KBM-7 (cell line): ENCODE measurements around the gene SLC1A3.
"Not testable (repeated sequence)": the region's sequence is repeated elsewhere in the genome, so short reads cannot be mapped to it uniquely, and the experiment has no call there.

Experiments used
- DNase-seq: peaks from one replicate; pipeline ENCODE4 v3.0.0-alpha.2; 2015
- in situ Hi-C: fragments of 300-500 bp; cut with MboI; formaldehyde crosslinking; loops from 2 replicates; pipeline ENCODE4 v1.14.3; 2020; ENCODE audit warnings: low sequenced_read_pairs, low pct_unique_long_range_greater_than_20kb, mixed read lengths

SLC1A3 gene

DNA sequence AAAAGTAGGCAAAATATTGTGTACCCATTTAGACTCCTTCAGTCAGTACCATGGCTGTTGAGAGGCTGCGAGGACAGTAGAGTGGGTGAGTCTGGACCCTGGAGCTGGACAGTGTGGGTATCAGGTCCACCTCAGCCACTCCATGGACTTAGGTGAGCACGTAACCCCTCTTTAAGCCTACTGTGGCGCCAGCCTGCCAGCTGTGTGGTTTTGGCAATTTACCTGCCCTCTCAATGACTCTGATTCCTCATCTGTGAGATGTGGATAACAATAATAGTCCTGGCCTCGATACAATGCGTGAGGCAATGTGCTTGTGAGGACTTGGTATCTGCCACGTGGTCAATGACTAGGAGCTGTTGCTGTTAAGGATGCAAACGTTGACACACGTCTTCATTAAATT is 17.9 kb downstream of the SLC1A3 start:
- DNase-seq = no peak
- in situ Hi-C loops = no loop called here

DNA sequence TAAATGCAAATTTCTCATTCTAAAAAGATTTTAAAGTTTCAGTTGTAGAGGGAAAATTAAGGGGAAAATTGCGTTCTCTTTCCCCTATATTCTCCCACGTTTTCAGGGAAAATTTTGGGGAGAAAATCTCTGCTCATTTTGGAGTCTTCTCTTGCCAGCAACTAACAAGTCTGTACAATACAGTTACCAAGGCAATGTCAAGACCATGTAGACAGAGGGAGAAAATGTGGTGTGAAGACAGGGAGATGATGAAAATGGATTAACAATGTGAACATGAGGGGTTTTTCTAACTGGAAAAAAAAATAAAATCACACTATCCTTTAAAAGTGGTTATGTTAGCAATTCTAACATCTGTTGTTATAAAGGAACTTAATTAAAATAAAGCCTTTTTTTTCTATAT is 22.3 kb downstream of the SLC1A3 start:
- no peak for DNase-seq
- in situ Hi-C loops = no loop called here

GRCh38 chr5:36629729-36630128 is 23.3 kb downstream of the SLC1A3 start:
- in situ Hi-C loops = no loop called here

GRCh38 chr5:36630201-36631145 is 24.1 kb downstream of the SLC1A3 start:
- DNase-seq = no peak
- in situ Hi-C loops = no loop called here

More at GRCh38 chr5:36629729-36630128, 23.3 kb downstream of the SLC1A3 start:
- DNase-seq = no peak

- DNase-seq = no peak
- in situ Hi-C loops = no loop called here
Observed at GRCh38 chr5:36631154-36631553, 24.7 kb downstream of the SLC1A3 start.

- in situ Hi-C loops = no loop called here
- no peak for DNase-seq
Observed at GRCh38 chr5:36631620-36632362, 25.4 kb downstream of the SLC1A3 start.

GRCh38 chr5:36632363-36632664 is 25.9 kb downstream of the SLC1A3 start:
- no peak for DNase-seq
- in situ Hi-C loops = no loop called here

GRCh38 chr5:36635721-36636390 is 29.4 kb downstream of the SLC1A3 start:
- DNase-seq = no peak
- in situ Hi-C loops = no loop called here

GRCh38 chr5:36637101-36637500 is 30.7 kb downstream of the SLC1A3 start:
- DNase-seq = no peak
- in situ Hi-C loops = no loop called here

DNA sequence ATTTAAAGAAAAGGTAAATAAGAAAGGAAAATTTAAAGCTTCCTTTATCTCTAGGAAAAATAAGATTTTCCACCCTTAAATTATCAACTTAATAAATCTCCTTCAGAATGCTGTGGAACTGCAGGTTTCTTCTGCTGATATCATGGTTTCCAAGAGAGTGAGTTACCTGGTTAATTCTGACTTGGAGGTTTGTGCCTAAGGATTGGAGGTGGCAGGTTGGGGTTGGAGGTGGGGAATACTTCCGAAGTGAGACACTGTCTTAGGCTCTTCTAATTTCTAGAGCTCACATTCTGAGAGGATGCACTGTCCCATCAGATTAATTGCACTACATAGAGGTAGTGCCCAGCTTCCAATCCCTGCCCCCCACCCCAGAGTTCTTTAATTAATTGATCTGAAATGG is 31.1 kb downstream of the SLC1A3 start:
- in situ Hi-C loops = no loop called here
- no peak for DNase-seq

DNA sequence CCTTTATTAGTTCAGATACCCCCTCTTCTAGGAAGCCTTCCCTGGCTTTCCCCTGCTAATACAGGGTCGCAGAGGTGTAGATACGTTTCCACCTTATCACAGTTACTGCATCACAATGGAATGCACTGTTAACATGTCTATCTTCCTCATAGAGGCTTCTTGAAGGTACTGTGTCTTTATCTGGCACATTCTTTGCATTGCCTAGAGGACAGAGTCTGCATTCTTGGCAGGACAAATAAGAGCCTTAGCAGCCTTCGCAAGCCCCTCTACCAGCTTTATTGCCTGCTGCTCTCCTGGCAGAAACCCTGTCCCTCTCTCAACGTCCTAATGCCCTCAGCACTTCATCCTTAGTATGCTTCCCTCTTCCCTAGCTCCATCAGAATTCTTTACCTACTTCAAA is 31.6 kb downstream of the SLC1A3 start:
- DNase-seq = no peak
- in situ Hi-C loops = no loop called here

DNA sequence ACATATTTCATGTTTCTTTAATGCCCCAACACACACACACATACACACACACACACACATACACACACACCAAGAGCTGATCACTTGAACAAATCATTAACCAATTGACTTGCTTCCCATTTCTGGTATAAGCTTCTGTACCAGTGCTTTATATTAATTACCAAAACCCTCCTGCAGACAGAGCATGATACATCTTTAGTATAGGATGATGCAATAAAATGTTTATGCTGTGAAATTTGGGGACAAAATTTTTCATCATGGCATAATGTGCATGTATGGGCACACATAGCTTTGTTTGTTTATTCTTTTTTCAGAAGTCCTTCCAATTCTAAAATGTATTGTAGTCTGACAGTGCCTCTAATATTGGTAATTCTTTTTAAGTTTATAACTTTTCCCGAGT is 34.5 kb downstream of the SLC1A3 start:
- in situ Hi-C loops = no loop called here
- DNase-seq = no peak

GRCh38 chr5:36641431-36641830 is 35.0 kb downstream of the SLC1A3 start:
- no peak for DNase-seq
- in situ Hi-C loops = no loop called here

GRCh38 chr5:36642089-36642488 is 35.7 kb downstream of the SLC1A3 start:
- DNase-seq = no peak
- in situ Hi-C loops = no loop called here

DNA sequence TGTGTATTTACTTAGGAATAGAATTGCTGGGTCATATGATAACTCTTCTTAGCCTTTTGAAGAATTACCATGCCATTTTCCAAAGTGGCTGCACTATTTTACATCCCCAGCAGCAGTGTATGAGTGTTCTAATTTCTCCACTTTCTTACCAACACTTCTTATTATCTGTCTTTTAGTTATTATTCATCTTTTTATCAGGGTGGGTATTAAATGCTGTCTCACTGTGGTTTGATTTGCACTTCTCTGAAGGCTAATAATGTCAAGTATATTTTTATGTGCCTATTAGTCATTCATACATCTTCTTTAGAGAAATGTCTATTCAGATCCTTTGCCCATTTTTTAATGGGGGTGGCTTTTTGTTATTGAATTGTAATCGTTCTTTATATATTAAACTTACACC is 36.8 kb downstream of the SLC1A3 start:
- no peak for DNase-seq
- in situ Hi-C loops = no loop called here

GRCh38 chr5:36643841-36644240 is 37.4 kb downstream of the SLC1A3 start:
- in situ Hi-C loops, DNase-seq: not testable (repeated sequence)

DNA sequence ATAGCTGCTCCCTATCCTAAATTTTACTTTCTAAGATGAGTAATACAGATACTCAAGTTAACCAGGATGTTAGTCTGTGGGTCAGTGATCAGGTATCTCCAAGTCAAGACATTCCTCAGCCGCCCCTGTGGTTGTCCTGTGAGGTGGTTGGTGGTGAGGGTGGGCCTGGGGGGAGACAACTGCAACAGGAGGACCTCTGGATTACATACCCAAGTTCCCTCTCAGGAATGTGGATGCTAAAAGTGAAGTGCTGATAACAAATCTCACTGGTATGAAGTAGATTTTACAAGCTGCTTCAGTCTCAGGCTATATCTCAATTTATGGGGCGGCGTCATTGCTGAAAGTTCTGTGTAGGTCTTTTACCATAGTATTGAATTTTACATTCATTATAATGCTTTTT is 38.3 kb downstream of the SLC1A3 start:
- in situ Hi-C loops = no loop called here

GRCh38 chr5:36646100-36646499 is 39.7 kb downstream of the SLC1A3 start:
- DNase-seq = no peak
- in situ Hi-C loops = no loop called here

More for the DNA sequence above, 38.3 kb downstream of the SLC1A3 start:
- DNase-seq = no peak

- DNase-seq = no peak
- in situ Hi-C loops = no loop called here
Observed at GRCh38 chr5:36646507-36647023, 40.2 kb downstream of the SLC1A3 start.

- DNase-seq = no peak
- in situ Hi-C loops = no loop called here
Observed at GRCh38 chr5:36647046-36647445, 40.6 kb downstream of the SLC1A3 start.
